ENCODE data around the gene CARNS1.

DNA sequence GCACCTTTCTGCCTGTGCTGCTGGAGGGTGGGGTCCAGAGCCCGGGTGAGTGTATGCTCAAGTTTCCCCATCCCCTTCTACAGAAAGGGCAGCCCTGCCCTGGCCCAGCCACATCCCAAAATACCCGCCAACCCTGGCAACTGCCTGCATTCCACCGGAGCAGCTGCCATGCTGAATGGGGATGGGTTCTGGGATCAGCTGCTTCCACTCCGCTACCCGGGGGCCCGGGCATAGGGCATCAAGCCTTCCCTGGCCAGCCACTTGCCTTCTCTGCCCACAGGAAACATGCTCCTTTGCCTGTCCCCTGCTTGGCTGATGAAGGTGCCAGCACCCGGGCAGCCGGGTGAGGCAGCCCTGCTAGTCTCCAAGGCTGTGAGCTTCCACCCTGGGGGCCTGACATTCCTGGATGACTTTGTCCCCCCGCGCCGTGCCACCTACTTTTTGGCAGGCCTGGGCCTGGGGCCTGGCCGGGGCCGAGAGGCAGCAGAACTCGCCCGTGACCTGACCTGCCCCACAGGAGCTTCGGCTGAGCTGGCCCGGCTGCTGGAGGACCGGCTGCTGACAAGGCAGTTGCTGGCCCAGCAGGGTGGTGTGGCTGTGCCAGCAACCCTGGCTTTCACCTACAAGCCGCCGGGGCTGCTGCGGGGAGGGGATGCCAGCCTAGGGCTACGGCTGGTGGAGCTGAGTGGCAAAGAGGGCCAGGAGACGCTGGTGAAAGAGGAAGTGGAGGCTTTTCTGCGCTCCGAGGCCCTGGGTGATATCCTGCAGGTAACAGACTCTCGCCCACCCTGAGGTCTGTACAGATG lies 3.2 kb downstream of the CARNS1 start:
- TF ChIP-seq ZSCAN32 (CRISPR knock-in tag; IDR thresholded peaks at IDR 0.05) (no peak), CHD4 (IDR thresholded peaks at IDR 0.05; ENCODE audit: insufficient read depth, insufficient replicate concordance, low read depth, low read length, poor library complexity, severe bottlenecking) (no peak), KLF1 (tag; IDR thresholded peaks at IDR 0.05) (no peak), ZFP36 (IDR thresholded peaks at IDR 0.05; ENCODE audit: low read depth, low read length, partially characterized antibody) (no peak), HIVEP1 (CRISPR knock-in tag; IDR thresholded peaks at IDR 0.05) (no peak), ZNF239 (CRISPR knock-in tag; IDR thresholded peaks at IDR 0.05) (no peak), RAD21 (CRISPR knock-in tag; conservative IDR thresholded peaks at IDR 0.05 in 1 of 2, IDR thresholded peaks at IDR 0.05 in 1 of 2) (no peak), SMARCE1 (IDR thresholded peaks at IDR 0.05) (no peak), KDM4B (IDR thresholded peaks at IDR 0.05; ENCODE audit: borderline replicate concordance in 2 of 2, low read depth in 1 of 2) (no peak), ZNF830 (CRISPR knock-in tag; IDR thresholded peaks at IDR 0.05) (no peak), BDP1 (IDR thresholded peaks at IDR 0.05; ENCODE audit: insufficient read depth, insufficient read length) (no peak)
- TF ChIP-seq, protein P1, sequence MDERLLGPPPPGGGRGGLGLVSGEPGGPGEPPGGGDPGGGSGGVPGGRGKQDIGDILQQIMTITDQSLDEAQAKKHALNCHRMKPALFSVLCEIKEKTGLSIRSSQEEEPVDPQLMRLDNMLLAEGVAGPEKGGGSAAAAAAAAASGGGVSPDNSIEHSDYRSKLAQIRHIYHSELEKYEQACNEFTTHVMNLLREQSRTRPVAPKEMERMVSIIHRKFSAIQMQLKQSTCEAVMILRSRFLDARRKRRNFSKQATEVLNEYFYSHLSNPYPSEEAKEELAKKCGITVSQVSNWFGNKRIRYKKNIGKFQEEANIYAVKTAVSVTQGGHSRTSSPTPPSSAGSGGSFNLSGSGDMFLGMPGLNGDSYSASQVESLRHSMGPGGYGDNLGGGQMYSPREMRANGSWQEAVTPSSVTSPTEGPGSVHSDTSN (CRISPR knock-in tag; IDR thresholded peaks at IDR 0.05; ENCODE audit: low read depth), result no peak
- TF ChIP-seq, protein P1 (tag; conservative IDR thresholded peaks at IDR 0.05; ENCODE audit: low read depth), result no peak
- TF ChIP-seq, protein P2, sequence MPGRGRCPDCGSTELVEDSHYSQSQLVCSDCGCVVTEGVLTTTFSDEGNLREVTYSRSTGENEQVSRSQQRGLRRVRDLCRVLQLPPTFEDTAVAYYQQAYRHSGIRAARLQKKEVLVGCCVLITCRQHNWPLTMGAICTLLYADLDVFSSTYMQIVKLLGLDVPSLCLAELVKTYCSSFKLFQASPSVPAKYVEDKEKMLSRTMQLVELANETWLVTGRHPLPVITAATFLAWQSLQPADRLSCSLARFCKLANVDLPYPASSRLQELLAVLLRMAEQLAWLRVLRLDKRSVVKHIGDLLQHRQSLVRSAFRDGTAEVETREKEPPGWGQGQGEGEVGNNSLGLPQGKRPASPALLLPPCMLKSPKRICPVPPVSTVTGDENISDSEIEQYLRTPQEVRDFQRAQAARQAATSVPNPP (IDR thresholded peaks at IDR 0.05; ENCODE audit: borderline replicate concordance, insufficient read depth, insufficient read length), result no peak

All from K562 (cell line).